H1 (cell line): ENCODE data around the gene GPS1. TPM values are rescaled to one million over a fixed set of nuclear protein-coding genes. Genes with fewer than 3 reads are reported as not detected.

Experiments
- CTCF ChIA-PET: fragments of 300-600 bp; sonication (Branson Sonifier 250); formaldehyde crosslinking; loops from one replicate; lab custom pipeline; 2021; ENCODE audit not compliant: partially characterized antibody; lab: Charles Lee
- POLR2A ChIA-PET: fragments of 300-600 bp; sonication (Branson Sonifier 250); formaldehyde crosslinking; loops from one replicate; lab custom pipeline; 2021; ENCODE audit warnings: inconsistent platforms; ENCODE audit not compliant: partially characterized antibody; lab: Charles Lee
- DNase-seq, 2 experiments: peaks; one replicate each; pipeline versions ENCODE4 v3.0.0 to v3.0.0-alpha.2; 2010 to 2022; ENCODE audit warnings: low spot score in 2 of 2, low read depth in 1 of 2, mixed read lengths in 1 of 2
- FAIRE-seq: peaks from 2 replicates; lab custom pipeline; 2011; peaks lifted over from hg19 to GRCh38; lab: Jason Lieb, UNC
- H2AFZ ChIP-seq: 2 replicates; pipeline ENCODE4 v1.8.1; 2012; ENCODE audit warnings: low read length, inconsistent platforms
- H2AK5ac ChIP-seq: 2 replicates; pipeline ENCODE4 v1.6.1; 2013; ENCODE audit warnings: low read depth, low read length
- H2BK120ac ChIP-seq: replicated peaks from 2 replicates; pipeline ENCODE3; 2013; ENCODE audit warnings: low read depth, low read length, inconsistent platforms
- H2BK12ac ChIP-seq: 2 replicates; pipeline ENCODE4 v1.6.1; 2013; ENCODE audit warnings: low read depth, low read length
- H2BK15ac ChIP-seq: 2 replicates; pipeline ENCODE4 v1.6.1; 2013; ENCODE audit warnings: low read length
- H2BK20ac ChIP-seq: 2 replicates; pipeline ENCODE4 v1.6.1; 2013; ENCODE audit warnings: low read length
- H2BK5ac ChIP-seq: 2 replicates; pipeline ENCODE4 v1.6.1; 2013; ENCODE audit warnings: low read depth, low read length
- H3K14ac ChIP-seq: 2 replicates; pipeline ENCODE4 v1.6.1; 2013; ENCODE audit warnings: inconsistent platforms; ENCODE audit not compliant: insufficient read length
- H3K18ac ChIP-seq: 2 replicates; pipeline ENCODE4 v1.6.1; 2013; ENCODE audit warnings: low read length; ENCODE audit errors: extremely low read depth
- H3K23ac ChIP-seq: 2 replicates; pipeline ENCODE4 v1.6.1; 2013; ENCODE audit warnings: inconsistent platforms; ENCODE audit not compliant: insufficient read length
- H3K23me2 ChIP-seq: 2 replicates; pipeline ENCODE4 v1.6.1; 2013; ENCODE audit warnings: low read depth, low read length
- H3K27ac ChIP-seq: 2 replicates; pipeline ENCODE4 v1.6.1; 2011; ENCODE audit warnings: low read depth, low read length, inconsistent platforms
- H3K27me3 ChIP-seq, 4 experiments: replicated peaks in 1 of 4; 1 replicate in 1 of 4; 2 replicates in 3 of 4; pipeline versions ENCODE4 v1.6.1 to v1.8.1; 2011 to 2013; ENCODE audit warnings: low read length in 3 of 4, mild to moderate bottlenecking in 3 of 4, inconsistent platforms in 2 of 4, mixed read lengths in 2 of 4, moderate library complexity in 1 of 4; ENCODE audit not compliant: control insufficient read depth in 3 of 4, insufficient read depth in 3 of 4; ENCODE audit errors: extremely low read depth in 1 of 4
- H3K36me3 ChIP-seq, 4 experiments: 2 replicates each; pipeline versions ENCODE4 v1.6.1 to v1.8.1; 2011 to 2013; ENCODE audit warnings: mild to moderate bottlenecking in 4 of 4, low read length in 3 of 4, moderate library complexity in 2 of 4, control low read depth in 1 of 4, inconsistent platforms in 1 of 4; ENCODE audit not compliant: insufficient read depth in 4 of 4, control insufficient read depth in 2 of 4
- H3K4ac ChIP-seq: replicated peaks from 2 replicates; pipeline ENCODE3; 2013; ENCODE audit warnings: low read length, low read depth, mixed read lengths, inconsistent platforms; ENCODE audit not compliant: insufficient read length
- H3K4me1 ChIP-seq, 4 experiments: replicated peaks in 1 of 4; 1 replicate in 1 of 4; 2 replicates in 3 of 4; pipeline versions ENCODE4 v1.6.1 to v1.8.1; 2011 to 2013; ENCODE audit warnings: low read length in 3 of 4, inconsistent platforms in 2 of 4, mixed read lengths in 1 of 4; ENCODE audit not compliant: insufficient read depth in 4 of 4, control insufficient read depth in 3 of 4
- H3K4me2 ChIP-seq, 2 experiments: 2 replicates each; pipeline versions ENCODE4 v1.6.1 to v1.8.1; 2011 to 2013; ENCODE audit warnings: low read depth in 2 of 2, low read length in 2 of 2, control low read depth in 1 of 2, inconsistent platforms in 1 of 2, mild to moderate bottlenecking in 1 of 2; ENCODE audit not compliant: insufficient read depth in 1 of 2
- H3K4me3 ChIP-seq, 4 experiments: fragments of 200-600, 300-600 bp in 1 of 4; sonication (generic), shearing (Covaris generic), sonication (Bioruptor Twin) in 1 of 4; 2 replicates each; pipeline versions ENCODE4 v1.5.1 to v1.8.1; 2011 to 2016; ENCODE audit warnings: low read length in 4 of 4, low read depth in 3 of 4, control low read depth in 2 of 4, inconsistent platforms in 2 of 4, mild to moderate bottlenecking in 2 of 4, mixed read lengths in 1 of 4, moderate library complexity in 1 of 4; ENCODE audit not compliant: insufficient read depth in 2 of 4; ENCODE audit errors: extremely low read depth in 1 of 4
- H3K56ac ChIP-seq: replicated peaks from 2 replicates; pipeline ENCODE3; 2013; ENCODE audit warnings: low read depth, mild to moderate bottlenecking, mixed read lengths, low read length, inconsistent platforms; ENCODE audit not compliant: insufficient read length
- H3K79me1 ChIP-seq: 2 replicates; pipeline ENCODE4 v1.6.1; 2013; ENCODE audit warnings: low read depth, low read length, control low read depth
- H3K79me2 ChIP-seq, 2 experiments: 2 replicates each; pipeline versions ENCODE4 v1.6.1 to v1.8.1; 2012 to 2013; ENCODE audit warnings: low read length in 2 of 2, mild to moderate bottlenecking in 2 of 2, inconsistent platforms in 1 of 2; ENCODE audit not compliant: insufficient read depth in 2 of 2, control insufficient read depth in 1 of 2
- H3K9ac ChIP-seq, 4 experiments: replicated peaks in 1 of 4; 1 replicate in 1 of 4; 2 replicates in 3 of 4; pipeline versions ENCODE4 v1.6.1 to v1.8.1; 2011 to 2013; ENCODE audit warnings: low read depth in 3 of 4, low read length in 3 of 4, control low read depth in 2 of 4, mild to moderate bottlenecking in 2 of 4, moderate library complexity in 2 of 4, inconsistent platforms in 1 of 4; ENCODE audit errors: extremely low read depth in 1 of 4
- H3K9me3 ChIP-seq, 2 experiments: 2 replicates each; pipeline versions ENCODE4 v1.6.1 to v1.8.1; 2012 to 2013; ENCODE audit warnings: mild to moderate bottlenecking in 2 of 2, moderate library complexity in 2 of 2, control low read depth in 1 of 2, inconsistent platforms in 1 of 2, low read depth in 1 of 2, low read length in 1 of 2, mixed read lengths in 1 of 2; ENCODE audit not compliant: insufficient read depth in 2 of 2
- H4K20me1 ChIP-seq, 2 experiments: replicated peaks in 1 of 2; 2 replicates each; pipeline versions ENCODE3 to v1.8.1; 2011 to 2013; ENCODE audit warnings: inconsistent platforms in 2 of 2, low read length in 2 of 2, mild to moderate bottlenecking in 1 of 2; ENCODE audit not compliant: insufficient read depth in 2 of 2, control insufficient read depth in 1 of 2
- H4K5ac ChIP-seq: 2 replicates; pipeline ENCODE4 v1.6.1; 2013; ENCODE audit warnings: low read length, low read depth, mixed read lengths, inconsistent platforms; ENCODE audit not compliant: insufficient read length
- H4K8ac ChIP-seq: 2 replicates; pipeline ENCODE4 v1.8.0; 2013; ENCODE audit warnings: mild to moderate bottlenecking, moderate library complexity, low read length, inconsistent platforms; ENCODE audit not compliant: insufficient read depth; ENCODE audit errors: extremely low read depth
- H4K91ac ChIP-seq: replicated peaks from 2 replicates; pipeline ENCODE3; 2013; ENCODE audit warnings: low read length, mixed read lengths, inconsistent platforms; ENCODE audit not compliant: insufficient read length
- CBX8 ChIP-seq: fragments of 300-800, 300-1000 bp; sonication (generic); IDR thresholded peaks from 2 replicates; pipeline ENCODE4 v1.7.1; 2016; ENCODE audit warnings: low read depth, low read length, borderline replicate concordance
- CEBPB ChIP-seq: IDR thresholded peaks from 2 replicates; pipeline ENCODE4 v1.6.1; 2012; ENCODE audit warnings: low read depth, low read length
- SP4 ChIP-seq: IDR thresholded peaks from 2 replicates; pipeline ENCODE4 v1.6.1; 2012; ENCODE audit warnings: low read length, inconsistent platforms
- WGBS, 2 experiments: shearing (Covaris generic) in 1 of 2; methylation state at CpG; one replicate each; pipeline versions ENCODE4 v1.1.6 to v1.1.7; 2013 to 2015; ENCODE audit warnings: low lambda C conversion rate in 2 of 2, mixed read lengths in 2 of 2, inconsistent platforms in 1 of 2, low coverage in 1 of 2, missing lambda C conversion rate in 1 of 2; ENCODE audit not compliant: insufficient replicate concordance in 2 of 2, insufficient coverage in 1 of 2, insufficient read length in 1 of 2; ENCODE audit errors: extremely low coverage in 1 of 2, missing lambda C conversion rate in 1 of 2; 5-methylcytosine and 5-hydroxymethylcytosine counted together
- polyA plus RNA-seq, 7 experiments: library from polyadenylated mRNA; depleted of rRNA in 3 of 7; stranded (reverse) in 5 of 7; unstranded in 2 of 7; fragments of >200 nt in 5 of 7; fragments of 200-250 nt in 2 of 7; gene quantifications; 1 replicate in 5 of 7; 2 replicates in 1 of 7; 4 replicates in 1 of 7; pipeline versions ENCODE4 v1.2.1 to v1.2.3, GENCODE V29; 2011 to 2013; ENCODE audit warnings: missing spikeins in 2 of 7, mixed read lengths in 2 of 7
- total RNA-seq: library from RNA; stranded (reverse); fragmentation: NEBNext Ultra II Directional; extraction: Animal tissue kit (Norgen Biotek cat#: 25700); gene quantifications from 2 replicates; pipeline ENCODE4 v1.2.1, GENCODE V29; 2021
- TF ChIP-seq, protein P1 (sequence below): IDR thresholded peaks from 2 replicates; pipeline ENCODE4 v1.6.1; 2012; ENCODE audit warnings: low read length, inconsistent platforms

GPS1 gene
- total and polyA plus RNA-seq, 2 of the 8 experiments (the other 6 are each of a cell fraction or from before 2014, with no cell fraction given) = 153 to 277 TPM

DNA sequence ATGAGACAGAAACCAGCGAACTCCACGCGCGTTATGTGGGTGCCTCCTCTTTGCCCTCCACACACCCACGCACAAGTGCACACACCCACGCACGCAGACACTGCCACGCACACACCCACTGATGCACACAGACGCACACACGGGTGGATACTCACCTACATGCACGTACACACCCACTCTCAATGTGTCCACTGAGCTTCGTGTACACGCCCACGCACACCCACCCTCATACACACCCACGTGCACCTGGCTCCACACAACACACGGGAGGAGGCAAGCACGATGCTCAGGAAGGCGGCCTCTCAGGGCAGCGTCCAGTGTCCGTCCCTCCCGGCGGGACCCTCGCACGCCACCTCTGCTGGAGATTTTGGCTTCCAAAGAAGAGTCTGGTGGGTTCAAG is 4.3 kb upstream of the GPS1 start:
- peaks cover 0 to 4% of the 10 kb centered on the region in 2 experiments; a peak in 1 of 4 replicates for H3K79me2 ChIP-seq
- DNase-seq = no peak
- H2BK12ac ChIP-seq = no peak overlapping the region
- H2BK15ac ChIP-seq = no peak overlapping the region
- no peak overlapping the region for H4K8ac ChIP-seq
- H3K14ac ChIP-seq = no peak overlapping the region
- no peak overlapping the region for H4K91ac ChIP-seq
- H3K4me2 ChIP-seq = no peak overlapping the region
- POLR2A ChIA-PET = interaction anchor here (0.9 to 1.3 kb wide), 3 partner anchors 13 to 42 kb away, joined by 4 to 6 read pairs (median 4); partner anchors contain the start of gene RAC3
- no peak overlapping the region for H3K27ac ChIP-seq
- no peak overlapping the region for H3K4me3 ChIP-seq
- H4K20me1 ChIP-seq = peaks cover 0 to 8% of the 10 kb centered on the region in 2 experiments
- H3K27me3 ChIP-seq = peaks cover 0 to 4% (median 0%) of the 10 kb centered on the region in 4 experiments; a peak in 1 of 7 replicates
- no peak overlapping the region for H4K5ac ChIP-seq
- peaks cover 0 to 18% (median 10%) of the 10 kb centered on the region in 4 experiments; a peak in 5 of 7 replicates for H3K4me1 ChIP-seq
- H3K79me1 ChIP-seq = peaks cover 3% of the 10 kb centered on the region; the same call in 1 of the 2 replicates
- FAIRE-seq = no peak
- no peak overlapping the region for H2AFZ ChIP-seq
- H3K36me3 ChIP-seq = peaks cover 0 to 8% (median 2%) of the 10 kb centered on the region in 4 experiments; a peak in 3 of 8 replicates
- H2BK120ac ChIP-seq = no peak overlapping the region
- 94% methylated on average over 24 of the region's 24 CpGs; no CpG with 5 or more reads in 1 of the 2 experiments for WGBS, 2 experiments
- no peak overlapping the region for H3K23ac ChIP-seq
- H3K4ac ChIP-seq = no peak overlapping the region
- H3K18ac ChIP-seq = no peak overlapping the region
- H3K9me3 ChIP-seq = no peaks in the 10 kb centered on the region
- no peak overlapping the region for H2AK5ac ChIP-seq
- no peak overlapping the region for H2BK5ac ChIP-seq
- H2BK20ac ChIP-seq = no peak overlapping the region
- no peak overlapping the region for H3K56ac ChIP-seq
- H3K23me2 ChIP-seq = peaks cover 5% of the 10 kb centered on the region; the same call in 1 of the 2 replicates
- CTCF ChIA-PET = interaction anchor here (0.8 kb wide), 1 partner anchor 17 kb away, joined by 3 read pairs; no protein-coding TSS in a partner anchor
- TF ChIP-seq CEBPB (no peak), SP4 (no peak), CBX8 (no peak)
- TF ChIP-seq, protein P1, sequence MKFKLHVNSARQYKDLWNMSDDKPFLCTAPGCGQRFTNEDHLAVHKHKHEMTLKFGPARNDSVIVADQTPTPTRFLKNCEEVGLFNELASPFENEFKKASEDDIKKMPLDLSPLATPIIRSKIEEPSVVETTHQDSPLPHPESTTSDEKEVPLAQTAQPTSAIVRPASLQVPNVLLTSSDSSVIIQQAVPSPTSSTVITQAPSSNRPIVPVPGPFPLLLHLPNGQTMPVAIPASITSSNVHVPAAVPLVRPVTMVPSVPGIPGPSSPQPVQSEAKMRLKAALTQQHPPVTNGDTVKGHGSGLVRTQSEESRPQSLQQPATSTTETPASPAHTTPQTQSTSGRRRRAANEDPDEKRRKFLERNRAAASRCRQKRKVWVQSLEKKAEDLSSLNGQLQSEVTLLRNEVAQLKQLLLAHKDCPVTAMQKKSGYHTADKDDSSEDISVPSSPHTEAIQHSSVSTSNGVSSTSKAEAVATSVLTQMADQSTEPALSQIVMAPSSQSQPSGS = no peak
- no peak overlapping the region for H3K9ac ChIP-seq
